MG63 (cell line): Measurements from ENCODE around the gene COL9A1. TPM values are rescaled to one million over a fixed set of nuclear protein-coding genes. Genes with fewer than 3 reads are reported as not detected.

Experiments
- DNase-seq: peaks from one replicate; pipeline ENCODE4 v3.0.0-alpha.2; 2020
- H3K27me3 ChIP-seq: fragments of 250-450 bp; sonication (Bioruptor Pico); 2 replicates; pipeline ENCODE4 v1.5.1; 2020; ENCODE audit warnings: mild to moderate bottlenecking, moderate library complexity
- H3K36me3 ChIP-seq: fragments of 250-450 bp; sonication (Bioruptor Pico); 2 replicates; pipeline ENCODE4 v1.5.1; 2020; ENCODE audit warnings: mild to moderate bottlenecking, moderate library complexity
- H3K4me3 ChIP-seq: fragments of 250-450 bp; sonication (Bioruptor Pico); 2 replicates; pipeline ENCODE4 v1.5.1; 2020; ENCODE audit warnings: mild to moderate bottlenecking, moderate library complexity
- H3K9me3 ChIP-seq: fragments of 250-450 bp; sonication (Bioruptor Pico); 2 replicates; pipeline ENCODE4 v1.5.1; 2020; ENCODE audit warnings: mild to moderate bottlenecking, moderate library complexity
- total RNA-seq: library from RNA; depleted of rRNA; stranded (reverse); fragments of >200 nt; shearing (Covaris generic); gene quantifications from 2 replicates; pipeline ENCODE4 v1.2.3, GENCODE V29; 2014; ENCODE audit warnings: low replicate concordance

Gene COL9A1
- total RNA-seq, 1 experiment from 2014 or later = not detected

DNA sequence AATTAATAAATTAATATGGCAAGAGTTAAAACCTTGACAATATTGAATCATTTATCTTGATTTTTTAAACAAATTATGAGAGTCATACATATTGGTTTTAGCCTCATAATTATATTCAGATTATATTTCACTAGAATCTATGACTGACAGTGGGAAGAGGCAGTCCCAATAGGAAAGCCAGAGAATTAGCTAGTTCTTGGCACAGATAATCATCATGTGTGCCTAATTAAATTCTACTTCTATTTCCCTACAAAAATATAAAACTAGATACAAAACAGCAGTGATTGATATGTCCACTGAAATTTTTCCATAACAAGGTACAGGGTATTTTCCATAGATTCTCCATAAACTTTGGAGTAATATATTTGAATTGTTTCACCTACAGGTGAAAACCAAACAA is 38.6 kb downstream of the COL9A1 start:
- H3K36me3 ChIP-seq = no peaks in the 10 kb centered on the region
- H3K27me3 ChIP-seq = peaks cover 3% of the 10 kb centered on the region; the same call in 1 of the 2 replicates
- H3K9me3 ChIP-seq = no peaks in the 10 kb centered on the region
- DNase-seq = no peak
- H3K4me3 ChIP-seq = no peak overlapping the region

DNA sequence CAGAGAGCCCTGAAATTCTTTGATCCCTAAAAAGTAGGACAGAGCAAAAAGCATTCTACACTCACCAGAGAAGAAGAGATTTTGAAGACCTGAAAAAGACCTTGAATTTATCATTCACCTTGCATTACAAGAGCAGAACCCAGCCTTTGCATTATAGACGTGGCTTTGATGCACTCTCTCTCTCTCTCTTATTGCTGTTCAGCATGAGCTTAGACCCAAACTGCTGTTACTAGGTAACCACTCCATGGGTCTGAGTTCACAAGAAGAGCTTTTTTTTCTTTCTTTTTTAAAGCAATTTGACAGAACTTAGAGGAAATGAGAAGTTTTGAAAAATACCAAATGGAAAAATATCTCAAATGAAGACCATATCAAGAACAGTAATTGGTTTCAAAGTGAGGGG is 44.4 kb downstream of the COL9A1 start:
- no peaks in the 10 kb centered on the region for H3K9me3 ChIP-seq
- H3K36me3 ChIP-seq = no peaks in the 10 kb centered on the region
- peaks cover 2% of the 10 kb centered on the region; the same call in 1 of the 2 replicates for H3K27me3 ChIP-seq
- no peak for DNase-seq
- H3K4me3 ChIP-seq = no peak overlapping the region

DNA sequence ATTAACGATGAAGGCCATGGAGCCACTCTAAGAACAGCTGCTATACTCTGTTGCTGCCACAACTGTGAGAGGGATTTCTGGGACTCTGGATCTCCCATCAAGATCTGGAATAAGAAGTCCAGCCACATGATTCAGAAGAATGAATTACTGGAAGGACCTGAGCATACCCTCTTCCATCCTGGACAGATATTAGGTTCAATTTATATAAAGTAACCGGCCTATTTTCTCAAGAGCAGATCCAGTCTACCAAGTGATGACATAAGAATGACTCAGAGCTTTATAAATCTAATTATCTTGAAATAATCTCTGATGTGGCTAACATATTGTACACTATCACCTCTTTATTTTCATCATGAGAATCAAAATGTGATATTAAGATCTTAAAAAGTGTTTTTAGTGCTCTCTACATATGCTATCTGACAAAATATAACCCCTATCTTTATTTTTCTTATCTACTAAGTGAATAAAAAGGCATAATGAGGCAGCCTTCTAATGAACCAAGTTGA is 45.1 kb downstream of the COL9A1 start:
- Histone ChIP-seq H3K27me3 (peaks cover 2% of the 10 kb centered on the region; the same call in 1 of the 2 replicates), H3K9me3 (no peaks in the 10 kb centered on the region), H3K4me3 (no peak overlapping the region), H3K36me3 (no peaks in the 10 kb centered on the region)
- no peak for DNase-seq

DNA sequence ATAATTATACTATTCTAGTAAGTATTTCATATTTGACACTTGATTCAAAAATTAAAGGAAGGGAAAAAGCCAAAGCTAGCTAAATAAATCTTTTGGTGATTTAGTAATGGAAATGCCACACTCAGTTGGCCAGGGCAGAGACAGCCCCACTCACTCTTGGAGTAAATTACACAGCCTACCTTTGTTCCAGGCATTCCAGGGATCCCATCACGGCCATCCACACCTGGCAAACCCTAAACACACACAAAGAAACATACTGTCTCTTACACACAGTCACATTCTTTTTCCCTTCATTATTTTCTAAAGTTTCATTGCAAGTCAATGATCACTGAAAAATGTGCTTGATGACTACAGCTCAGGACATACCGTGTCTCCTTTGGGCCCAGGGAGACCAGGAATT is 48.1 kb downstream of the COL9A1 start:
- Histone ChIP-seq H3K4me3 (no peak overlapping the region), H3K36me3 (no peaks in the 10 kb centered on the region), H3K27me3 (peaks cover 2% of the 10 kb centered on the region; the same call in 1 of the 2 replicates), H3K9me3 (no peaks in the 10 kb centered on the region)
- DNase-seq = no peak

DNA sequence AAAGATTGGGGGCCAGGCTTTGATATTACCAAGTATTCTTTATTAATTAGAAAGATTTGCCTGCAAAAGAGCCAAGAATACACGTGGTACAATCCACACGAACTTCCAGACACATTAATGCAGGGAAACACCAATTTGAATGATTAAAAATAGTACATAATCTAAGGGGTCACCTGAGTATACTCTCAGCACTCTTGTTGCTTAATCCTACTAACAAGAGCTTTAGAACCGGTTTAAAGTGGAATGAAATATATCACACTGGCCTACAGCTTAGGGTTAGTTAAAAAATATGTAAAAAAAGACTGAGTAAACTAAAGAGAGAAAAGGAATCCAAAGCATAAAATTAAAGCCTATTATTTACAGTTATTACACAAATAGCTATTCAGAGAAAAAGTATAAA is 49.0 kb downstream of the COL9A1 start:
- DNase-seq = no peak
- H3K36me3 ChIP-seq = no peaks in the 10 kb centered on the region
- H3K9me3 ChIP-seq = no peaks in the 10 kb centered on the region
- H3K4me3 ChIP-seq = no peak overlapping the region
- peaks cover 2% of the 10 kb centered on the region; the same call in 1 of the 2 replicates for H3K27me3 ChIP-seq

DNA sequence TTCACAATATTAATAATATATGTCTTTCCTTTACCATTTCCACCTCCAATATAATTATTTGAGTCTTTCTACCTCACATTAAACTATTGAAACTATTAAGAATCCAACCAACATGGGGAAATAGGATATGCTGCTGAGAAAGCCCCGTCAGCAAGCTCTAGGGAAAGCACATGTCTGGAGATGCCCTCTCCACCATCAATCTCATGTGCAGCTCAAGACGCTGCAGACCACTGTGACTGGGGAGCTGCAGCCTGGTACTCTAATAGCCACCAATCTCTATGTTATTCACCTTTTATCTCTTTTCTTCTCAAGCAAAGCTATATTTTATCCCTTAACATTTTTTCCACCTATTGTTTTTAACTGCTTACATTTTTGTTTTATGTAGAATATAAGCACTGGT is 50.3 kb downstream of the COL9A1 start:
- Histone ChIP-seq H3K4me3 (no peak overlapping the region), H3K27me3 (peaks cover 2% of the 10 kb centered on the region; the same call in 1 of the 2 replicates), H3K9me3 (no peaks in the 10 kb centered on the region), H3K36me3 (no peaks in the 10 kb centered on the region)
- no peak for DNase-seq

DNA sequence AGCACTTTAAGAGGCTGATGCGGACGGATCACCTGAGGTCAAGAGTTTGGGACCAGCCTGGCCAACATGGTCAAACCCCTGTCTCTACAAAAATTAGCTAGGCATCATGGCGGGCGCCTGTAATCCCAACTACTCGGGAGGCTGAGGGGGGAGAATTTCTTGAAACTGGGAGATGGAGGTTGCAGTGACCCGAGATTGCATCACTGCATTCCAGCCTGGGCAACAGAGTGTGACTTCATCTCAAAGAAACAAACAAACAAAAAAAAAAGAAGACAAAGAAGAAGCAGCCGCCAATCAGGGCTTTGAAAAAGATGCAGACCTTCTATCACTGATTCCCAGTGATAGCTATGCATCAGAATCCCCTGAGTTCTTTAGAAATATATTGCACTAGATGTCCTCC is 56.8 kb downstream of the COL9A1 start:
- no peak for DNase-seq
- no peaks in the 10 kb centered on the region for H3K9me3 ChIP-seq
- H3K36me3 ChIP-seq = no peaks in the 10 kb centered on the region
- H3K27me3 ChIP-seq = no peaks in the 10 kb centered on the region
- H3K4me3 ChIP-seq = no peak overlapping the region

DNA sequence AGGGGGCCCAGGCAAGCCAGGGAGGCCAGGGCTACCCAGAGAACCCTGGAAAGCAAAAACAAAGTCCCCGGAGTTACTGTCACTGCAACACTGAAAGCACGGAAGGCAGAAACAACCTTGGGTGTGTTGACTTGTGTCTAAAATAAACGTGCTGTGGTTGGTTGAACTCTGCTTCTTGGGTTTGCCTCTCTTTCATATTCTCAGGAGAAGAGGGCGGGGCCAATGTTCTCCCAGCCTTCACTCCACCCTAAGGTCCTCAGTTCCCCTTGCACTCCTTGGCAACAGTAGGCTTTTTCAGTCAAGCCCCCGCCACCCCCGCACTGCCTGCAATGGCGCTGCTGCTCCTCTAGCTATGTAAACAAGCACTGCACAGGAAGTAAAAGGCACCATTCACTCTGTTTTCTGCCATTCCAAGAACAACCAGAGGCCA is 60.9 kb downstream of the COL9A1 start:
- H3K4me3 ChIP-seq = no peak overlapping the region
- DNase-seq = no peak
- H3K36me3 ChIP-seq = no peaks in the 10 kb centered on the region
- no peaks in the 10 kb centered on the region for H3K9me3 ChIP-seq
- H3K27me3 ChIP-seq = peaks cover 2% of the 10 kb centered on the region; the same call in 1 of the 2 replicates

DNA sequence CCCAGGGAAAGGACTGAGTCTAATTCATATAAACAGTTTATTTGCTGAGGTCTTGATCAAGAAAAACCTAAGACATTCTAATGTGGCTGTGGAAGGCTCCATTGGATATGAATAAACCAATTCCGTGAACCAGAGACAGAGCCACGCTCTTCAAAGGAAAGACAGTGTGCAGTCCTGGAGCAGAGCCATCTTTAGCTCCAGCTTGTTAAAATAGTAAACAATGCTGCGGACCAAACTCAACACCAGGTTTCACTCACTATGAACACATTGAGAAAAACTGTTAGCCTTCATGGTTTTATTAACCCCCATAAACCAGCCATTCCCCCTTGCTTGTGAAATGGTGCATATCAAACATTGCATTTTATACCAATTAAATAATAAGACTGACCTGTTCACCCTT is 61.9 kb downstream of the COL9A1 start:
- no peaks in the 10 kb centered on the region for H3K9me3 ChIP-seq
- no peak overlapping the region for H3K4me3 ChIP-seq
- H3K27me3 ChIP-seq = peaks cover 2% of the 10 kb centered on the region; the same call in 1 of the 2 replicates
- DNase-seq = no peak
- H3K36me3 ChIP-seq = no peaks in the 10 kb centered on the region

DNA sequence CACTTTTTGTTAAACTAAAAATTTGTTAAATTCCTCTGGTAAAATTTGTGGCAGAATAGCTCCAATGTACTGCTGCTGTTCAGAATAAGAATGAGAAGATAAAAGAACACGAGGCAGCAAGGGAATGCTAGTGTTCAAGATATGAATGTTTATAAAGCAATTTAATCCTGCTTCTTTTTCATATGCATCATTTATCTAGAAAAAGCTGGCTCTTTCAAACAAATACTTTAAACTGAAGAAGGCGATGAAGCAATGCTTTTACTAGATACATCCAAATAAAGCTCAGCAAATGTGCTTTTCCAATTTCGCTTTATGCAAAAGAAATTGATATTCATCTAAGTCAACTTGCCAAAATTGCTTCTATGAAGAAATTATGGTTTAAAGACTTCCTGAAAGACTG is 66.5 kb downstream of the COL9A1 start:
- Histone ChIP-seq H3K9me3 (no peaks in the 10 kb centered on the region), H3K4me3 (no peak overlapping the region), H3K27me3 (peaks cover 2% of the 10 kb centered on the region; the same call in 1 of the 2 replicates), H3K36me3 (no peaks in the 10 kb centered on the region)
- DNase-seq = no peak

DNA sequence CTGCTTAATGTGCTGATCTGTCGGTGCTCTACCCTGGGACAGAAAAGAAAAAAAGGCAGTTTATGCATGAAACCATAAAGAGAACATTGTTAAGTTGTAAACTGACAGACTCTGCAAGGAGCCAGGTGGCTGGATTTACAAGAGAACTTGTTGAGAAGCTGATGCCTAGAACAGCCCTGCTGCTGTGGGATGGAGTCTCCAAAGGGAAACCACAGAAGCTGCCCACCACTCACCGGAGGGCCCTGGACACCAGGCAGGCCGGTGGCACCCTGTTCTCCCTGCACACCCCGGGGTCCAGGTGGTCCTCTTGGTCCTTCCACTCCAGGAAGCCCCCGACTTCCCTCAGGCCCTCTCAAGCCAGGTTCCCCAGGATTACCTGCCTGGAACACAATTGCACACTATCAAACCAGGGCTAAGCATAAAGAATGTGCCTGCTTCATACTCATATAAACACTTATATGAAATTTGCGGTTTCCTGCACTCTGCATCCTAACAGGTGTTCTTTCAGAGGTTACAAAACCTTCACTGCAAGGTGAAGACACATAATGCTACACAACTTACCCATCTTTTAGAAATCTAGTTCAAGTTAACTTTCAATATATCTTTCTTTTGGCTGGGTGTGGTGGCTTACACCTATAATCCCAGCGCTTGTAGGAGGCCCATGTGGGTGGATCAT is 68.2 kb downstream of the COL9A1 start:
- Histone ChIP-seq H3K27me3 (peaks cover 2% of the 10 kb centered on the region; the same call in 1 of the 2 replicates), H3K36me3 (no peaks in the 10 kb centered on the region), H3K9me3 (no peaks in the 10 kb centered on the region), H3K4me3 (no peak overlapping the region)
- DNase-seq = no peak

DNA sequence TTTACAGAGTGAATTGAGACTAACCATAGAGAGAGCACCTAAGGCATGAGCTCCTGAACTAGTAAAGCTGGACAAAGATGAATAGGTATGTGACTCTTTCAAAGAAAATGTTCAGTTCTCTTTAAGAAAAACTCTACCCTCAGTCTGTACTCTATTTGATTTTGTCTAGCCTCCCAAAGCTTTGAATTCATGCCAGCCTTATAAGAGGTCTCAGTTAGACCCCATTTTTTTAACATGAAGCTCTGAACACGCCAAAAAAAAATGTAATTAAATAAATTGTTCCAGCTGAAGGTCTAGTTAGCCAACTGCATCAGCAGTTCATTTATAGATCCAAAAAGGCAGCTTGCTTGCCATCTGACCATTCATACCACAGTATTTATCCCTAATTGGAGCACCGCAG is 71.6 kb downstream of the COL9A1 start:
- H3K36me3 ChIP-seq = no peaks in the 10 kb centered on the region
- no peak for DNase-seq
- no peak overlapping the region for H3K4me3 ChIP-seq
- H3K27me3 ChIP-seq = no peaks in the 10 kb centered on the region
- H3K9me3 ChIP-seq = no peaks in the 10 kb centered on the region

DNA sequence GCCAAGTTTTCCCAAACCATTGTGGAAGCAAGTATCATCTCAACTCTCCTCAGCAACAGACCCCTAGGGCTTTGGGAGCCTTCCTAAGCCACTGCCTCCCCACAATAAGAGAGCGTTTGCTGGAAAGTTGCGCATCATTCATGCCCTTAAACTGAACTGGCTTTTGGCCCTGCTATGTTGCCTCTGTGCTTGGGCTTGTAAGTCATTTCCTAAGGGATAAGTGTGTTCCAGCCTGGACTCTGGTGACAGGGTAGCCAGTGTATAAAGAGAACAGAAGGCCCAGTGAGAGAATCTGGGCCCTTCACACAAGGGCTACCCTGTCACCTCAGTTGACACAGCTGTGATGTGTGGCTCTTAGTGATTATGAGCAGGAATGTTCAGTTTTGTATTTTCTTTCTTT is 77.8 kb downstream of the COL9A1 start:
- H3K4me3 ChIP-seq = no peak overlapping the region
- H3K36me3 ChIP-seq = no peaks in the 10 kb centered on the region
- no peak for DNase-seq
- H3K27me3 ChIP-seq = no peaks in the 10 kb centered on the region
- H3K9me3 ChIP-seq = no peaks in the 10 kb centered on the region

DNA sequence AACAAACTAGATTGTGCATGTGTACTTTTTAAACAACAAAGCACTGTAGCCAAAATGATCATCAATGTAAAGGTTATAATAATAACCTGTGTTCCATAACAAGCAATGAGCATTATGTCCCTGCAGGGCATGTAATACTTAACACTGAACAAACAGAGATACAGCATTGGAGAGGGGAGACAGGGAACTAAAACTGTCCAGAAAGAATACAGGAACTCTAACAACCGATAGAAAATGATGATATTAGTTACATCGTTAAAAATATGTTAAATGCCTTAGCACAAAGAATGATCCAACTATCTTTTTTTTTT is 80.5 kb downstream of the COL9A1 start:
- H3K9me3 ChIP-seq = no peaks in the 10 kb centered on the region
- no peak overlapping the region for H3K4me3 ChIP-seq
- no peaks in the 10 kb centered on the region for H3K27me3 ChIP-seq
- no peak for DNase-seq
- no peaks in the 10 kb centered on the region for H3K36me3 ChIP-seq

DNA sequence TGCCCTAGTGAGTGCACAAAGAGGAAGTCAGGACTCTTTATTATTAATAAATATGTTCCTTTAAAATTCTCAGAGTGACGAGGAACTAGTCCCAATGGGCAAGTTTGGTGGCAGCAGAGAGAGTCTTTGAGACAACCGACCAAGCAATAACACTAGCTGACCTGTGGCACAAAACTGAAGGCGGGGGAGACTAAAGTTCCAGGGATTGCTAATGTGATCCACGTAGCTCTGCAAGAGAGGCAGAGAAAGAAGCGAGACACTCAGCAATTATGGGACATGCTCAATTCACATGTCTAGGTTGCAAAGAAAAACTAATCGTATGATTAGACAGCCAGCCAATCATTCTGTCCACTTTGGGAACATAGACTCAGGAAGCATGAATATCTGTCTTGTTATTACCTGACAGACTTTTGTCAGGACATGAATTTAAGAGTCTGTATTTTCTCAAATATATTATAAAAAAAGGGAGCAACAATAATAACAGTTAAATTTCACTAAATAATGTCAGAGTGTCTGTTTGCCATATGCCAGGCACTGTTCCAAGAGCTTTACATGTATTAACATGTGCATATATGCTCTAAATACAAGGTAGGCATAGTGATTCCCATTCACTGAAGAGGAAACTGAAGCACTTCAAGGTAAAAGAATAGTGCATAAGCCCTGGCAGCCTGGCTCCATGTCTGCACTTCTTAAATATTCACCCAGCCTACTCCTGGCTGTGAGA is 81.0 kb downstream of the COL9A1 start:
- no peaks in the 10 kb centered on the region for H3K9me3 ChIP-seq
- no peak overlapping the region for H3K4me3 ChIP-seq
- DNase-seq = no peak
- no peaks in the 10 kb centered on the region for H3K36me3 ChIP-seq
- H3K27me3 ChIP-seq = no peaks in the 10 kb centered on the region

DNA sequence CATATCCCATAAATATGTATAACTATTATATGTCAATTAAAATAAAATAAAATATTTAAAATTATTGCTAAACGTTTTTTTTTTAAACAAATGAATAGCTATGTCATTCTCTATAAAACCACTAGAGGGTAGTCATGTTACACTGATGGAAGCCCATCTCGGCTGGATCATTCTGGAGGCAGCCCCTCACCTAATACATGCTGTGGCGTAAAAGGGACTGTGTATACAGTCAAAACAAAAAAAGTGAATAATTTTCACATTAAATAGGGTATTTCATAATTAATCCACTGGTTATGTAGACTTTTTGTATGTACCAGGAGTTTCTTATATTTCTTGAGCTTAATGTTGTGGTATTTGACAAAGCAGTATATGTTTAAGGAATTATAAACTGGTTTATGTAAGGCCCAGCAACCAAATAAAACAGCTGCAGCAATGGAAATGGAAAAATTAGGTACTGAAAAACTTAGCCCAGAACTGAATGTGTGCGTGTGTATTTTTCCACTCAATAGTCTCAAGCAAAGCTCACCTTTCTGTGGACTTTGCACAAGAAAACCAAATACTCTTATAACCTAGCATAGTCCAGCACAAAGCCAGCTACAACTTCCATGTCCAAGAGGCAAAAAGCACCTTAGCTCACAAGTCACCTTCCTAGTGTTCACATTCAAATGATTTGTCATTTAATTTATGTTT is 81.7 kb downstream of the COL9A1 start:
- no peak for DNase-seq

DNA sequence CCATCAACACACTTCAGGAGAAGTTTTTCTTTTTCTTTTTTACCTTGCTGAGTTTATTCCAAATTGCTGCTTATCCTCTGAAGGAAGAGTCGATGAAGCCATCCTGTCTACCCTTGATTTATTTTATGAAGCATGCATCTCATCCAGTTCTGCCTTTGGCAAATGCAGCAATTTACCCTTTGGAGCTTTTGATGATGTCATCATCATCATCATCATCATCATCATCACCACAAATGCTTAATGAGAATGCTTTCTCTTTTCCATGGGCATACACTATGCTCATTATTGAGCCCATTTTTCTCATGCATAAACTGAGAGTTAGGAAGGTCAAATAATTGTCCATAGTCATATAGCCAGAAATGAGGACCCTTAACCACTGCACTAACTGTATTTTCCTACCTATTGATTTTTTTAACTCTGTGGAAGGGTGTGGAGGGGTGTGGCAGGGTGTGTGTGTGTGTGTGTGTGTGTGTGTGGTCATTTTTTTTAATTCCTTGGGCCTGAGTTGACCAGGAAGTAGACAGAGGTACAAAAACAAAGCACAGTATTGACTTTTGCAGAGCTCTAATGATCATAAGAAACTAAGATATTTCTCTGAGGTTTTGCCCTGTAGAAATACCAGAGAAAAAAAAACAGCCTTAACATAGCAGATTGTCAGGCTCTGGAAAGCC is 82.8 kb downstream of the COL9A1 start:
- H3K36me3 ChIP-seq = no peaks in the 10 kb centered on the region
- no peaks in the 10 kb centered on the region for H3K9me3 ChIP-seq
- no peak for DNase-seq
- no peak overlapping the region for H3K4me3 ChIP-seq
- H3K27me3 ChIP-seq = no peaks in the 10 kb centered on the region

More for the DNA sequence above, 81.7 kb downstream of the COL9A1 start:
- Histone ChIP-seq H3K36me3 (no peaks in the 10 kb centered on the region), H3K4me3 (no peak overlapping the region), H3K9me3 (no peaks in the 10 kb centered on the region), H3K27me3 (no peaks in the 10 kb centered on the region)
